ENCODE data around the gene CHMP4B. TPM values are rescaled to one million over a fixed set of nuclear protein-coding genes. Genes with fewer than 3 reads are reported as not detected.

CHMP4B gene
- total and polyA plus RNA-seq, 2 experiments from 2014 or later, result 5.5 to 48.2 TPM

- Histone ChIP-seq H3F3A (ENCODE audit: insufficient read depth) (no peaks in the 10 kb centered on the region), H3K36me3 (ENCODE audit: low read depth) (no peaks in the 10 kb centered on the region; the same call in 1 of the 2 replicates), H3K27ac (no peak overlapping the region), H3K4me1 (ENCODE audit: insufficient read depth) (0 out of 2 replicates have a peak, but pooled peaks cover under 1% of the 10 kb centered on the region), H2AFZ (no peak overlapping the region), H3K27me3 (replicated peaks; ENCODE audit: insufficient read depth) (no peaks in the 10 kb centered on the region), H3K4me3 (no peak overlapping the region), H3K4me2 (ENCODE audit: unreplicated experiment) (no peak overlapping the region), H4K20me1 (ENCODE audit: insufficient read depth) (peaks cover 70% of the 10 kb centered on the region), H3K79me2 (ENCODE audit: insufficient read depth) (peaks cover 100% of the 10 kb centered on the region), H3K9me2 (ENCODE audit: insufficient read depth) (no peaks in the 10 kb centered on the region), H3K9me3 (ENCODE audit: low read depth) (no peaks in the 10 kb centered on the region), H3K9ac (no peak overlapping the region)
- in situ Hi-C loops (cut with MboI), result no loop called here
- WGBS, 2 experiments (ENCODE audit: low coverage in 1 of 2, low lambda C conversion rate in 2 of 2, missing lambda C conversion rate in 2 of 2), result 96 to 97% methylated on average over 5 of the region's 5 CpGs
- DNase-seq, result no peak
- TF ChIP-seq EZH2 (IDR thresholded peaks at IDR 0.05; ENCODE audit: insufficient read depth, poor library complexity, severe bottlenecking) (no peak), EZH2phosphoT487 (IDR thresholded peaks at IDR 0.05; ENCODE audit: insufficient read depth, low read depth) (no peak)
Measured at GRCh38 chr20:33837096-33837830, 26.1 kb downstream of the CHMP4B start.

GRCh38 chr20:33838035-33838864 is 27.1 kb downstream of the CHMP4B start:
- Histone ChIP-seq H3K36me3 (ENCODE audit: low read depth) (no peaks in the 10 kb centered on the region; the same call in 1 of the 2 replicates), H3K79me2 (ENCODE audit: insufficient read depth) (peaks cover 100% of the 10 kb centered on the region), H3K9ac (no peak overlapping the region), H3K4me1 (ENCODE audit: insufficient read depth) (peaks cover 6% of the 10 kb centered on the region), H3F3A (ENCODE audit: insufficient read depth) (0 out of 2 replicates have a peak, but pooled peaks cover 4% of the 10 kb centered on the region), H3K4me3 (no peak overlapping the region), H2AFZ (no peak overlapping the region), H3K9me3 (ENCODE audit: low read depth) (no peaks in the 10 kb centered on the region), H3K9me2 (ENCODE audit: insufficient read depth) (no peaks in the 10 kb centered on the region), H3K27me3 (replicated peaks; ENCODE audit: insufficient read depth) (no peaks in the 10 kb centered on the region), H3K4me2 (ENCODE audit: unreplicated experiment) (no peak overlapping the region), H4K20me1 (ENCODE audit: insufficient read depth) (peaks cover 75% of the 10 kb centered on the region), H3K27ac (no peak overlapping the region)
- WGBS, 2 experiments (ENCODE audit: low coverage in 1 of 2, low lambda C conversion rate in 2 of 2, missing lambda C conversion rate in 2 of 2), result 66 to 72% methylated on average over 8 of the region's 8 CpGs
- TF ChIP-seq EZH2 (IDR thresholded peaks at IDR 0.05; ENCODE audit: insufficient read depth, poor library complexity, severe bottlenecking) (no peak), EZH2phosphoT487 (IDR thresholded peaks at IDR 0.05; ENCODE audit: insufficient read depth, low read depth) (no peak)
- in situ Hi-C loops (cut with MboI), result no loop called here
- DNase-seq, result no peak

- Histone ChIP-seq H3K27me3 (replicated peaks; ENCODE audit: insufficient read depth) (no peaks in the 10 kb centered on the region), H2AFZ (no peak overlapping the region), H3K4me3 (no peak overlapping the region), H3K4me1 (ENCODE audit: insufficient read depth) (peaks cover 17% of the 10 kb centered on the region), H3K79me2 (ENCODE audit: insufficient read depth) (peaks cover 100% of the 10 kb centered on the region), H3K9me2 (ENCODE audit: insufficient read depth) (no peaks in the 10 kb centered on the region), H3K4me2 (ENCODE audit: unreplicated experiment) (no peak overlapping the region), H3K9me3 (ENCODE audit: low read depth) (no peaks in the 10 kb centered on the region), H3K9ac (no peak overlapping the region), H3K36me3 (ENCODE audit: low read depth) (no peaks in the 10 kb centered on the region; the same call in 1 of the 2 replicates), H4K20me1 (ENCODE audit: insufficient read depth) (peaks cover 78% of the 10 kb centered on the region), H3K27ac (no peak overlapping the region), H3F3A (ENCODE audit: insufficient read depth) (0 out of 2 replicates have a peak, but pooled peaks cover 9% of the 10 kb centered on the region)
- WGBS, 2 experiments (ENCODE audit: low coverage in 1 of 2, low lambda C conversion rate in 2 of 2, missing lambda C conversion rate in 2 of 2), result 100% methylated on average over 3 of the region's 3 CpGs
- DNase-seq, result no peak
- in situ Hi-C loops (cut with MboI), result no loop called here
- TF ChIP-seq EZH2 (IDR thresholded peaks at IDR 0.05; ENCODE audit: insufficient read depth, poor library complexity, severe bottlenecking) (no peak), EZH2phosphoT487 (IDR thresholded peaks at IDR 0.05; ENCODE audit: insufficient read depth, low read depth) (no peak)
Measured at GRCh38 chr20:33839591-33839990, 28.4 kb downstream of the CHMP4B start.

- H3K9me3 ChIP-seq (ENCODE audit: low read depth), result no peaks in the 10 kb centered on the region
- peaks cover 74% of the 10 kb centered on the region for H4K20me1 ChIP-seq (ENCODE audit: insufficient read depth)
- H3K4me2 ChIP-seq (ENCODE audit: unreplicated experiment), result no peak overlapping the region
- H3F3A ChIP-seq (ENCODE audit: insufficient read depth), result 0 out of 2 replicates have a peak, but pooled peaks cover 9% of the 10 kb centered on the region
- no peak overlapping the region for H3K4me3 ChIP-seq
- H3K27ac ChIP-seq, result no peak overlapping the region
- no peak for DNase-seq
- H3K9ac ChIP-seq, result no peak overlapping the region
- H3K79me2 ChIP-seq (ENCODE audit: insufficient read depth), result peaks cover 100% of the 10 kb centered on the region
- no peak overlapping the region for H2AFZ ChIP-seq
- in situ Hi-C loops (cut with MboI), result no loop called here
- no peaks in the 10 kb centered on the region for H3K36me3 ChIP-seq (ENCODE audit: low read depth)
- no peaks in the 10 kb centered on the region for H3K27me3 ChIP-seq (replicated peaks; ENCODE audit: insufficient read depth)
- 88 to 98% methylated on average over 7 of the region's 7 CpGs for WGBS, 2 experiments (ENCODE audit: low coverage in 1 of 2, low lambda C conversion rate in 2 of 2, missing lambda C conversion rate in 2 of 2)
- TF ChIP-seq EZH2phosphoT487 (IDR thresholded peaks at IDR 0.05; ENCODE audit: insufficient read depth, low read depth) (no peak), EZH2 (IDR thresholded peaks at IDR 0.05; ENCODE audit: insufficient read depth, poor library complexity, severe bottlenecking) (no peak)
- H3K9me2 ChIP-seq (ENCODE audit: insufficient read depth), result no peaks in the 10 kb centered on the region
- H3K4me1 ChIP-seq (ENCODE audit: insufficient read depth), result peaks cover 17% of the 10 kb centered on the region
Measured at GRCh38 chr20:33840160-33840559, 29.0 kb downstream of the CHMP4B start.
